LHCN-M2 (cell line): ENCODE data around the gene FNDC5. TPM values are rescaled to one million over a fixed set of nuclear protein-coding genes. Genes with fewer than 3 reads are reported as not detected.
"Not testable (repeated sequence)": the region's sequence is repeated elsewhere in the genome, so short reads cannot be mapped to it uniquely, and the experiment has no call there.

Source experiments
- DNase-seq: peaks from one replicate; pipeline ENCODE4 v3.0.0-alpha.2; 2012; ENCODE audit warnings: low read depth
- polyA plus RNA-seq: library from polyadenylated mRNA; unstranded; fragments of >200 nt; gene quantifications from one replicate; pipeline ENCODE4 v1.2.1, GENCODE V29; 2012; ENCODE audit warnings: missing spikeins
- total RNA-seq: library from RNA; depleted of rRNA; stranded (reverse); fragments of >200 nt; gene quantifications from 2 replicates; pipeline ENCODE4 v1.2.3, GENCODE V29; 2014; rRNA removed

FNDC5 gene
- 8.7 and 28.5 TPM in 2 replicates for total RNA-seq
- polyA plus RNA-seq, result 18.5 TPM

DNA sequence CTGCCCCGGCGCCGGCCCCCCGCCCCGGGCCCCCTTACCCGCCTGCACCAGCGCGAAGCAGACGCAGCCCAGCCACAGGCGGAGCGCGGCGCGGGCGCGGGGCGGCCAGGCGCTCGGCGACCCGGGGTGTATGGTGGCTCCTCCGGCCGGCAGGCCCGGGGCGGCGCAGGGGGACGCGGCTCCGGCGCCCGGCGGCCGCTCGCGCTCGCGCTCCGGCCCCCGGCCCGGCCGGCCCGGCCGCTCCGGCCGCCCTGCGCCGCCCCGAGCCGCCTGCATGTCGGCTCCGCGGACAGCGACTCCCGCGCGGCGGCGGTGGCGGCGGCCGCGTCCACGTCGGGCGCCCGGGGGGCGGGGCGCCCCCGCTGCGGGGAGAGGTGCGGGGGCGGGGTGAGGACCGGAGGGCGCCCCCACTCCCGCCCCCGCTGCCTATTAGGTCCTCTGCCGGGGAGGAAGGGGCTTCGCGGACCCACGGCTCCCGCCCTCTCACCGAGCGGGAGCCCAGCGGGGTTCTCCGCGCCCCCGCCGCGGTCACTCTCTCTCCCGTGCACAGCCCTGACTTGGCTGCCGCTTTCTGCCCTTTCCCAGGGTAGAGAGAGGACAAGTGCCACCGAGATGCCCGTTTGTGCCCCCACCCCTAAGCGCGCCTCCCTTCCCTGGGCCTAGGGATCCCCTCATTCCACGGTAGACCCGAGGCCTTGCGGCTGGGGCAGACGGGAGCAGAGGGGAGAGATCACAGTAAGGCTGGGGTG is at the start of gene FNDC5:
Gene FNDC5, minus strand, starts transcription at position 298 of the 749 bp plus-strand sequence.
- DNase-seq, result no peak

DNA sequence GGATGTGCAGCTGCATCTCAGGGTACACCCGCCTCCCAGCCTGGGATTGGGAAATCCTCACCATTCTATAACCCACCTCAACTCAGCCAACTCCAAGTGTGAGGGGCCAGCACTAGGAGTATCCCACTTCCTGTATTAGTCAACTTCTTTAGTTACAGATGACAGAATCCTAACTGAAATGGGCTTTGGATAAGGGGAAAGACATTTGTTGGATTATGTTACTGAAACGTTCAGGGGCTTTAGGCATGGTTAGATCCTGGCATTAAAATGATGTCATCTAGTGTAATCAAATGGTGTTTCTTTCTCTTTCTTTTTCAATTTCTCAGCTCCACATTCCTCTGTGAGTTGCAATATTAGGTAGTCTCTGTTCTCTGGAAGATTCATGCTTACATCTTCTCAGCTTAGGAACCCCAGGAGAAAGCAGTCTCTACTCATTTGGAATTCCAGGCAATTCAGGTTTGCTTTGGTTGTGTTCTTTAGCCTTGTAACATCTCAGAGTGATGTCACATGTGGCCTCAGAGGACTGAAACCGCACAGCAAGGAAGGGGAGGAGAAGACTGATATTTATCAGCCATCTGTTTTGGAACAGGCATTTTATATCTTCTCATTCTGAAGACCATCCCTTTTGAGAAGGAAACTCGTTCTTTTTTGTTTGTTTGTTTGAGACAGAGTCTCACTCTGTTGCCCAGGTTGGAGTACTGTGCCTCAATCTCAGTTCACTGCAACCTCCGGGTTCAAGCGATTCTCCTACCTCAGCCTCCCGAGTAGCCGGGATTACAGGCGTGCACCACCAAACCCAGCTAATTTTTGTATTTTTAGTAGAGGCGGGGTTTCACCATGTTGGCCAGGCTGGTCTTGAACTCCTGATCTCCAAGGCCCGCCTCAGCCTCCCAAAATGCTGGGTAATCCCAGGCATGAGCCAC is 49.4 kb upstream of the FNDC5 start:
- peak; percentile 69 for DNase-seq

DNA sequence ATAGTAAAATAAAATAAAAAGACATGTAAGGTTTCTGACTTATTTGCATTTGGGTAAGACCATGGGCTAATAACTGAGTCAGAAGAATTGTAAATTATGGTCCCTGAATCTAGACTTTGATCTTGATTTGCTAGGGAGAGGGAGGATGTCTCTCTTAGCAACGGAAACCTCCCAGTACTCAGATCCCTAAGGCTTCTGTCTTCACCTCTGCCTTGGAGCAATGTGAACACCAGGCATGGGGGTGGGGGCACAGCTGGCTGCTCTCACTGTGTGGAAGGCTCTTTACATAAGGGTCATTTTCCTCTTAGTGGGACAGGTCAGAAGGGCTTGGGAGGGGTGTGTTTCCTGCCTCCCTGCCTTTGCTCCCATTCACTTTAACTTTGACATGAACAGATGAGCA is 47.5 kb upstream of the FNDC5 start:
- no peak for DNase-seq

DNA sequence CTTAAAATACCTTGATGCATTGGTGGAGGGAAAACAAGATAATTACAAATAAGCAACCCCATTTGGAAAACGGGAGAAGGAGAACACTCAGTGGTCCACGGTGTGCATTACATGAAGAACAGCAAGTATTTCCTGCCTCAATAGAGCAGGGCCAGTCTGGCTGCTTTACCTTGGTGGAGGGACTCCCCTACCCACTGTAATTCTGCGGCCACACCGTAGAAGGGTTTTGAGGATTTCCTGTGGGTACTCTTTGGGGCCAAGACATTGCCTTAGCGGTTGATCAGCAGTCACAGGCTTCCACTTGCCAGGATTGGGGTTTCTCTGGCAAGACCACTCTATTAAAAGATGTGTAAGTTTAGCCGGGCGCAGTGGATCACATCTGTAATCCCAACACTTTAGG is 46.8 kb upstream of the FNDC5 start:
- no peak for DNase-seq

DNA sequence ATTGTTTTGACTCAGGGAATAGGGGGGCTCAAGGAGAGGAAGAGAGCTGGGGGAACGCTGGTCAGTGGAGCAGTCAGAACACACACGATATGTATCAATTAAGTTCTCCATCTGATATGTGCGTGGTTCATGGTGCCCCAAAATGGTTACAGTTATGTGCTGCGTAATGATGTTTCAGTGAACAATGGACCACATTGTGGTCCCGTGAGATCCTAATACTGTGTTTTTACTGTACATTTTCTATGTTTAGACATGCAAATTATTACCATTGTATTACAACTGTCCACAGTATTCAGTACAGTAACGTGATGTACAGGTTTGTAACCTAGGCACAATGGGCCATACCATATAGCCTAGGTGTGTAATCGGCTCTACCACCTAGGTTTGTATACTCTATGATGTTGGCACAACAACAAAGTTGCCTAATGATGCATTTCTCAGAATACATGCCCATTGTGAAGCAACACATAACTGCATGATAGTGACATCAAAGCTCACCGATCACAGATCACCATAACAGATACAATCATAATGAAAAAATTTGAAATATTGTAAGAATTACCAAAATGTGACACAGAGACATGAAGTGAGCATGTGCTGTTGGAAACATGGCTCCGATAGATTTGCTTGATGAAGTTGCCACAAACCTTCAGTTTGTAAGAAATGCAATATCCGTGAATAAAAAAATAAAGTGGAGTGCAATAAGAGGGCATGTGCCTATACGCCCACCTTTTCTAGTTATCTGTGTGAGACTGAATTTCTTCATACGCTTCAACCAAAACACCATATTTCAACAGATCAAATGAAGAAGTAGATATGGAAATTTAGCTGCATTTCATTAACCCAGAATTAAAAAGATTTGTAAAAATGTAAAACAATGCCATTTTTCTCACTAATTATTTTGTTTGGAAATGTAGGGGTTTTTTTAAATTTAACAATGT is 45.3 kb upstream of the FNDC5 start:
- peak; percentile 42 for DNase-seq

DNA sequence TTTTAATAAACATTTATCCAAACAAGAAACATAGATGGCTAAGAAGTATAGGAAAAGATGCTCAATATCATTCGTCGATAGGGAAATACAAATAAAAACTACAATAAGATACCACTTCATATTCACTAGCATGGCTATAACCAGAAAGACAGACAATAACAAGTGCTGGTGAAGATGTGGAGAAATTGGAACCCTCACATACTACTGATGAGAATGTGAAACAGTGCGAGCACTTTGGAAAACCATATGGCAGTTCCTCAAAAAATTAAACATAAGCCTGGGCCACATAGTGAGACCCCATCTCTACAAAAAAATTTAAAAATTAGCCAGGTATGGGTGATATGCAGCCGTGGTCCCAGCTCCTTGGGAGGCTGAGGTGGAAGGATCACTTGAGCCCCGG is 39.6 kb upstream of the FNDC5 start:
- DNase-seq, result no peak

DNA sequence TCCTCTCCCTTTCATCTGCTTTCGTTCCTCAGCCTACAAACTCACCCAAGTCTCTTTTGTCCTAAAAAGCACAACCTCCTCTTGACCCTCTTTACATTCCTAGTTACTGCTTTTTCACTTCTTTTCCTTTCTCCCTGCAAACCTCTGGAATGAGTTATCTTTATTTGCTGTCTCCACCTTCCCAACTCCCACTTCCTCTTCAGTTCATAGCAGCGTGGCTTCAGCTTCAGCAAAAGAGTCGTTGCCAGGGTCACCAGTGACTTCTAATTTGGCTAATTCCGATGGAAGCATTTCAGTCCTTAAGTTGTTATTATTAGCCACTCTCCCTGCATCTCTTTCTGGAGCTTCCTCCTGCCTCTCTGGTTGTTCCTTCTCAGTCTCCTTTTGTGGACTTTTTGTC is 36.7 kb upstream of the FNDC5 start:
- no peak for DNase-seq

DNA sequence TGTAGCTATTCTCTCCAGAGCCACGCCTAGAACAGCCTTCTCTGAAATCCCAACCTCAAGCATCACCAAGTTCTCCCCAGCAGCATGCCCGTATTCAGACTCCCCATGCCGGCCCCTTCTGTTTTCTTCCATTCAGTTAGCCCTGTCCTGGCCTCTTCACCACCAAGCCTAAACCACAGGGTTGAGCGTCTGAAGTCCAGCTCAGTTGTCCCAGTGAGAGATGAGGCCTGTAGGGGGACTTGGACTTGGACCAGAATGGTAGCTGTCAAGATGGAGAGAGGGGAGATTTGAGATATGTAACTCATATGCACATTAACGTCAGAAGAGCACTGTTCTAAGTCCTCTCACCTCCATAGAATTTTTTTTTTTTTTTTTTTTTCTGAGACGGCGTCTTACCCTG is 35.9 kb upstream of the FNDC5 start:
- no peak for DNase-seq

DNA sequence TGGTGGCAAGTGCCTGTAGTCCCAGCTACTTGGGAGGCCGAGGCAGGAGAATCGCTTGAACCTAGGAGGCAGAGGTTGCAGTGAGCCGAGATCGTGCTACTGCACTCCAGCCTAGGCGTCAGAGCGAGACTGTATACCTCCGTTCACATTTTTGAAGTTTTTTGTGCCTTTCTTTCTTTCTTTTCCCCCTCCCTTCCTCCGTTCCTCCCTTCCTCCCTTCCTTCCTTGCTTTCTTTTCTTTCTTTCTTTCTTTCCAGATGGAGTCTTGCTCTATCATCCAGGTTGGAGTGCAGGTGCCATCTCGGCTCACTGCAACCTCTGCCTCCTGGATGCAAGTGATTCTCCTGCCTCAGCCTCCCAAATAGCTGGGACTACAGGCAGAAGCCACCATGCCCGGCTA is 34.9 kb upstream of the FNDC5 start:
- not testable (repeated sequence) for DNase-seq

DNA sequence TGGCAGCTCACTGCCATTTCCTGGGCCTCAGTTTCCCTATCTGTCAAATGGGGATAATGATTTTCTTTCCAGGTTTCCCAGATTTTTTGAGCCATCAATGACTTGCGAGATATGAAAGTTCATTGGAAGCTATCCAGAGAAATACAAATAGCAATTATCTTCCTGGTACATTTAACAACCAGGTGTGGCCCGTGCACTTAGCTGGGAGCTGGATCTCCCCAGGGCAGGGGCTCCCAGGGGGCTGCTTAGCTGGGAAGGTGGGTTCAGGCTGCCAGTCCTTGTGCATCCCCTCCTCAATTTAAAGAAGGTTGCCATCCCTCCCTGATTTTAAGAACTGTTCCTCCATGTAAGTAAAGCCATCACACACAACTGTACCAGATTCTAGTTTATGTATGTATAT is 34.1 kb upstream of the FNDC5 start:
- DNase-seq, result no peak

DNA sequence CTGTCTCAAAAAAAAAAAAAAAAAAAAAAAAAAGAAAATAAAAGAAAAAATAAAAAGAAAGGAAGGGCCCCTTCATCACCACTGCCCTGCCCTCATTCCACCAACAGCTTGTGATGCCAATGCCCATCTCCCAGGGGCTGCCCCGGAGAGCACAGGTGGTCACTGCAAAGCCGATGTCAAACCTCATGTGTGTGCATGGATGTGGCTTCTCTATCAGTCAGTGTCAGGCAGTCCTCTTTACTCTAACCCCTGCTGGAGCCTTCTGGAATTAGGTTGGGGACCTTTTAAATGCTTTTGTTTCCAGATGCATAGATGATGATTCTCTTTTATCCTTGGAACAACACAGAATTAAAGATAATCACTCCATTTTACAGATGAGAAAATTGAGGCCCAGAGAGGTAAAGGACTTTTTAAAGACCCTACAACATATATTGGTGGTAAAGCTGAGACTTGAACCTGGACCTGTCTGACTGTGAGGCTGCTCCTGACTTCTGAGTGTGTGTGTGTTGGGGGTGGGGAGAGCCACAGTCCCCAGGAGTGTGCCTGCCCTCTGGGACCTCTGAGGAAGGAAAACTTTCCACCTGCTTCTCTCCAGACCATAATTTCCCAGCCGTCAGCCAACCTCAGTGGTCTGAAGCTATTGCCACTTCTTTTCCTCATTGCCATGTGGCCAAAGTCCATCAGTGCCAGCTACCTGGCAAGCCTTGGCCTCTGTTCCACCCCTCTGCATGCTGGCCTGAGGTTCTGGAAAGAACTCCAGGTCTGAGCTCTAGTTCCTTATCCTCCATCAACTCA is 33.5 kb upstream of the FNDC5 start:
- DNase-seq, result no peak

DNA sequence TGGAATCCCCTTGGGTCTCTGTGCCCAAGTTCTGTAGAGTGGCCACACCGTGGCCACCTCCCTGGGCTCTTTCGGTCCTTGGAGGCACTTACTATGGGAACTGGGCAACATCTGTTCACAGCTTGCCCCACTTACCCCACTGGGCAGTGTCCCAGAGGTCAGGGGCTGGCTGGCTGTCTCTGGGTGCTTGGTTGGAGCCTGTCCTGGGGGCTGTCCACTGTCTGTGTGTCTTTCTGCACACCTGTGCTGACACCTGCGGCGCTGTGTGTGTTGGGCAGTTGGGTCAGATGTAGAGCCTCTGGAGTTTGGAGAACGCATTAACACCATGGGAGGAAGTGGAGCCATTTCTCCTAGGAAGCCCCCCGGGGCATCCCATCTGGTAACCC is 31.8 kb upstream of the FNDC5 start:
- no peak for DNase-seq

DNA sequence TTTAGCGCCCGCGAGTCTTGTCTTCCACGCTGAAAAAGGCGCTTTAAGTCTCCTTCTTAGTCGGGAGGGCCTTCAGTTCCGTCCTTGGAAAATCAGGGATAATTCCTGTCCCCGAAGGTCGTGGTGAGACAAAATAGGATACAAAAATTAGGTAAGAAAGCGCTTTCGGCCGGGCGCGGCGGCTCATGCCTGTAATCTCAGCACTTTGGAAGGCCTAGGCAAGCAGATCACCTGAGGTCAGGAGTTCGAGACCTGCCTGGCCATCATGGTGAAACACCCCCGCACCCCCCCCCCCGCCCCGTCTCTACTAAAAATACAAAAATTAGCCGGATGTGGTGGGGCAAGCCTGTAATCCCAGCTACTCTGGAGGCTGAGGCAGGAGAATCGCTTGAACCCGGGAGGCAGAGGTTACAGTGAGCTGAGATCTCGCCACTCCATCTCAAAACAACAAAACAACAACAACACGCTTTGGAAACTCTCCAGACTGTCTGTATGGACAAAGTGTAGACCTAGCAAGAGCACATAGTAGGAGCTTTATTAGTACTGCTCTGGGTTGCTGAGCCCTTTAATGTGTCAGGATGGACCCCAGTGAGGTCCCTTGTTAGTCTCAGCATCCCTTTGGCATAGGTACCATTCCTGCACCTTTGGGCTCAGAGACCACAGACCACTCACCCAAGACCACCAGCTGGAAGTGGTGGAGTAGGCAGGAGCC is 31.3 kb upstream of the FNDC5 start:
- DNase-seq, result no peak

DNA sequence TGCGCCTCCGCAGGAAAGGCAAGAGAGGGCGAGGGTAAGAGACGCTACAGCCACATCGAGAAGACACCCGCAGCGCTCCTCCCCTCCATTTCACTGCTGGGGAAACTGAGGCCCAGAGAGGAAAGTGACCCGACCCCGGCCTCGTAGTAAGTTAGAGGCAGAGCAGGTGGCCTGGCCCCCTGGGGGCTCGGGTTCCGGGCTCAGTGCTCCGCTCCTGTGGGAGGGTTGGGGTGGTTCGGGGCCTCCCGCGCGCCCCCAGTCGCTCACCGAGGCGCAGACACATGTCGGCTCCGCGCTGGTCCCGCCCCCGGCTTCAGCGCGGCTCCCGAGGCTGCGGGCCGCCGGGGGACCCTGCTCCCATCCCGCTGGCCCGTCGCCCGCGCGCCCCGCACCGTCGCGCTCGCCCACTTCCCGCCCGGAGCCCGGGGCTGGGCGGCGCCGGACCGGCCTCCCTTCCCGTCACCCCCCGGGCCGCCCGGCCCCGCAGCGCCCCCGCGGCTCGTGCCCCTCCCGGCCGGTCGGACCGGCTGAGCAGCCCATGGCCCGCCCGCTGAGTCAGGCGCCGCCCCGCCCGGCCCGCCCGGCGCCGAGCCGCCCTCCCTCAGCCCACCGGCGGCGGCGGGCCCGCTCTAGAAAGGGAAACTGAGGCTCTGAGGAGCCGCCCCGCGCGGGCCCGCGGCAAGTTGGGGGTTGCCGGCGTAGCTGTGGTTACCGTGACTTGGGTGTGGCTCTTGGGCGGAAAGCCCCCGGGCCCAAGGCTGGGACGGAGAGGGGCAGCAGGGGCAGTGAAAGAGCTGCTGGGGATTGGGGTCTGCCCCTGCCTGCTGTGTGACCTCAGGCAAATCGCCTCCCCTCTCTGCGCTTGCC is 30.5 kb upstream of the FNDC5 start, which contains the start of gene TMEM54:
Gene TMEM54, minus strand, starts transcription at position 434 of the 867 bp plus-strand sequence. Its CDS starts 151 bp downstream, at position 283.
- DNase-seq, result no peak

DNA sequence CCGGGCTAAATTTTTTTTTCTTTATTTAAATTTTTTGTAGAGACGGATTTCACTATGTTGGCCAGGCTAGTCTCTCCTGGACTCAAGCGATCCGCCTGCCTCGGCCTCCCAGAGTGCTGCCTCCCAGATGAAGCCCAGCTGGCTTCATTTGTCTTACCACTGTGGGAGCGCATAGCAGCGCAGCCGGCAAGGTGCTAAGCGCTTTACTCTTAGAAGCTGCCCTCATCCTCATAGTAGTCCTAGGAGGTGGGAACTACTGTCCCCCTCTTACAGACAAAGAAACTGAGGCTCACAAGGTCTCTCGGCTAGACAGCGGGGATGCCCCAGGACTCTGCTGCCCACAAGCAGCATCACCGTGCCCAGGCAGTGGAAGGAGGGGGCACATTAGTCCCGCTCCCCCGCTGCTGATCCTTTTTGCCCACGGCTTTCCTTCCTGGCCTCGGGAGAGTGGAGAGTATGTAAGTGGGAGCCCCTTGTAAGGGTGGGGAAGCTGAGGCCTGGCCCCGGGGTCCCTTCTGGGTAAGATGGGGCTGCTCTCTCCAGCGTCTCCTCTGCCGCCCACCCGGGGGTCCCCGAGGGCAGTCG is 29.8 kb upstream of the FNDC5 start:
- DNase-seq, result no peak

DNA sequence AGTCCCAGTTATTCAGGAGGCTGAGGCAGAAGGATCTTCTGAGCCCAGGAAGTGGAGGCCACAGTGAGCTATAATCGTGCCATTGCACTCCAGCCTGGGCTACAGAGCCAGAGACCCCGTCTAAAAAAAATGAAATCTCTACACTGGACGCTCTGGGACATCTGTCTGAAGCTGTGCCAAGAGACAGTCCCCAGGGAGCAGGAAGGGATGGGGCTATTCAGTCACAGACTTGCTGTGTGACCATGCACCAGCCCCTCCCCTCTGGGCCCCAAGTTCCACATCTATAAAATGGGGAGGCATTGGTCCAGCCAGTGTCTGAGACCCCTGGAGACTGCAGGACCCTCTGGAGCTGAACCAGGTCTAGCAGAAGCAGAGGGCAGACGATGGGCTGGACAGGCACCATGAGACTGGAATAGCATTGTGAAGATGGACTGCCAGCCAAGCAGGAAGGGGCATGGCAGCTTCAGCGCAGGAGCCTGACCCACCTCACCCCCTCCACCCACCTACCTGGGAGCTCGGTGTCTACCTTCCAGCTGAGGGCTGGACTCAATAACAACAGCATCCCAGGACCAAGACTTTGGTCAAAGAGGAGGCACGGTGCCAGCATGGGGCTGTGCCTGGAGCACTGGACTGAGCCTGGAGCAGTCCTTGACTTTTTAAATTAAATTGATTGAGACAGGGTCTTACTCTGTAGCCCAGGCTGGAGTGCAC is 29.0 kb upstream of the FNDC5 start:
- DNase-seq, result no peak

DNA sequence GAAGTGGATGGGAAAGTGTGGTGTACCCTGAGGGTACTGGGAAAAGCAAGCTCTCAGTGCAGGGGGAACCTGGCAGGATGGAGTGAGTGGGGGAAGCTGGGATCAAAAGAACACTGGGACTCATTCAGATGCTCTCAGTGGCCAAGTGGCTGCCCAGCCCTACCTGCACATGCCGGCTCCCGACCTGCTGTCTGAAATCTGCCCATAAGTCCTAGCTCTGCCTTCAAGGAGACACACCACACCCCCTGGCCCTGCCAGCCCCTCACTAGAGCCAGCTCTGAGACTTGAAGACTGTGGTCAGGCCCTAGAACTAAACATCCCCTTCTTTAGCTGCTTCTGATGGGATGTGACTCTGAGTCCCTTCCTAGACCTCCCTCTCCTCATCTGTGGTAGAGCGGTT is 28.2 kb upstream of the FNDC5 start:
- no peak for DNase-seq

DNA sequence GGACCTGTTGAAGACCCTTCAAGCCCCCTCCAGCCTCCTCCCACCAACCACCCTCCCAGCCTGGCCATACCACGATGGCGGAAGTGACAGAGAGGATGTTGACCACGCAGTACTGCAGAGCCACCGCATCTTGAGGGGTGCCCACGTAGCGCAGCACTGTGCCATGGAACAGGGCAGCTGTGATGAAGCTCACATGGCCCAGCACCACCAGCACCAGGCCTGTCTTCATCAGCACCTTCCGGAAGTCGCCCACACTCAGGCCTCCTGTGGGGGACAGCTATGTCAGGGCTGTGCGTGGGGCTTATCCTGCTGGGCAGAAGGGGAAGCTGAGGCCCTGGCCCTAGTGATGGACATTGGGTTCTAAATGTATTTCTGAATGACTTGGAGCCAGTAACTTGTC is 27.3 kb upstream of the FNDC5 start:
- no peak for DNase-seq
